GM10266 (cell line): ENCODE results near the gene SORCS2.

ENCODE experiments used
- DNase-seq: peaks from one replicate; pipeline ENCODE4 v3.0.0; 2012; ENCODE audit errors: extremely low spot score
- TF ChIP-seq, protein P1 (sequence below): IDR thresholded peaks from 2 replicates; pipeline ENCODE4 v1.5.1; 2012; ENCODE audit warnings: mild to moderate bottlenecking, low read depth; ENCODE audit not compliant: control insufficient read depth, insufficient read depth; ENCODE audit errors: missing control alignments

Gene SORCS2

DNA sequence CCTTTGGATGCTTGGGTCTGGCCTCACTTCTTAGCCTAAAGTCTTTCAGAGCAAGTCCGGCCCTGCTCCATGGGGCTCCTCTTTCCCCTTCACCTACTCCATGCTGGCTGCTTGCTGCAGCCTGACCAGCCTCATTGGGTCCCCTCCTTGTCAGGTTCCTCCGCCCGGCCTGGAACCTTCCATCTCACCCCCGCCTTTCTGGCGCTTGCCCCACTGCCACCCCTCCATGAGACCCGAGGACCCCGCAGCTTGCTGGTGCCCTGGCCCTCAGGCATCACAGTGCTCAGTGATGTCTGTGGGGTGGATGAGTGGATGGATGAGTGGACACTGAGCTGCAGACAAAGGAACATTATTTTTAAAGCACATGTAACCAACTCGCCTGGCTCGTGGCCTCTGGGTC, 24.7 kb downstream of the SORCS2 start:
- TF ChIP-seq, protein P1, sequence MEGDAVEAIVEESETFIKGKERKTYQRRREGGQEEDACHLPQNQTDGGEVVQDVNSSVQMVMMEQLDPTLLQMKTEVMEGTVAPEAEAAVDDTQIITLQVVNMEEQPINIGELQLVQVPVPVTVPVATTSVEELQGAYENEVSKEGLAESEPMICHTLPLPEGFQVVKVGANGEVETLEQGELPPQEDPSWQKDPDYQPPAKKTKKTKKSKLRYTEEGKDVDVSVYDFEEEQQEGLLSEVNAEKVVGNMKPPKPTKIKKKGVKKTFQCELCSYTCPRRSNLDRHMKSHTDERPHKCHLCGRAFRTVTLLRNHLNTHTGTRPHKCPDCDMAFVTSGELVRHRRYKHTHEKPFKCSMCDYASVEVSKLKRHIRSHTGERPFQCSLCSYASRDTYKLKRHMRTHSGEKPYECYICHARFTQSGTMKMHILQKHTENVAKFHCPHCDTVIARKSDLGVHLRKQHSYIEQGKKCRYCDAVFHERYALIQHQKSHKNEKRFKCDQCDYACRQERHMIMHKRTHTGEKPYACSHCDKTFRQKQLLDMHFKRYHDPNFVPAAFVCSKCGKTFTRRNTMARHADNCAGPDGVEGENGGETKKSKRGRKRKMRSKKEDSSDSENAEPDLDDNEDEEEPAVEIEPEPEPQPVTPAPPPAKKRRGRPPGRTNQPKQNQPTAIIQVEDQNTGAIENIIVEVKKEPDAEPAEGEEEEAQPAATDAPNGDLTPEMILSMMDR = no peak
- DNase-seq = no peak

DNA sequence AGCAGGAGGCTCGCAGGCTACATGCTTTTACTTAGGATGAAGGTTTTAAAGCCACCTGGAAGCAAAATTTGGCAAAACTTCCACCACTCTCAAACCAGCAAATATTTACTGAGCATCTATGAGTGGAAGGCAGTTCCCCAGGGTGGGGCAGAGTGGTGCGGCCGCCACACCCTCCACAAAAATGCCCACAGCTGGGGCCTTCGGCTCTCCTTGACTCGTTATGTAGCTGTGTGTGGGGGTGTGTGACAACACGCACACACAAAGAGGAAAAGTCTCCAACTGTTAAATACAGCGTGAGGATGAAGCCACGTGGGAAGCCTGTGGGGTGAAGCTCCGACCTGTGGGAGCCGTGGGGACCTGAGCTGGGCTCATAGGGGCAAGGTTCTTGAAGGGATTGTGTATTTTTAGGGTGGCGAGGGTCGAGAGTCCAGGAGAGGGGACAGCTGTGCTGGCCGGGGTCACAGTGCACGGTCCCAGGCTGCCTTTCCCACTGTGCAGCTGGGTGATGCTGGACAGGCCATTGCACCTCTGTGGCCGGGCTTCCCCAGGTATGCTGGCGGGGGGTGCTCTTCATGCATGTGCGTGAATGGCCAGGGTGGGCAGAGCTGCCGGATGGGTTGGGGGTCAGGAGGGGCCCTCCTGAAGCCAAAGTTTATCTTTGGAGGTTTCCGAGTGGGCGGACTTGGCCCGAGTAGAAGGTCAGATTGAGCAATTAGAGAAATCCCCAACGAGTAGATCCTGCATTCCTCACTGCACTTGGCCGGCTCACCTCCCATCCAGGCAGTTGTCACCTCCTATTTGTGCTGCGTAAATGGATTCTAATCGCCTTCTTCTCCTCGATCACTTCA, 25.4 kb downstream of the SORCS2 start:
- TF ChIP-seq, protein P1 = no peak
- no peak for DNase-seq

- TF ChIP-seq, protein P1 = no peak
- DNase-seq = no peak
Measured at GRCh38 chr4:7218686-7219085, 26.3 kb downstream of the SORCS2 start.

DNA sequence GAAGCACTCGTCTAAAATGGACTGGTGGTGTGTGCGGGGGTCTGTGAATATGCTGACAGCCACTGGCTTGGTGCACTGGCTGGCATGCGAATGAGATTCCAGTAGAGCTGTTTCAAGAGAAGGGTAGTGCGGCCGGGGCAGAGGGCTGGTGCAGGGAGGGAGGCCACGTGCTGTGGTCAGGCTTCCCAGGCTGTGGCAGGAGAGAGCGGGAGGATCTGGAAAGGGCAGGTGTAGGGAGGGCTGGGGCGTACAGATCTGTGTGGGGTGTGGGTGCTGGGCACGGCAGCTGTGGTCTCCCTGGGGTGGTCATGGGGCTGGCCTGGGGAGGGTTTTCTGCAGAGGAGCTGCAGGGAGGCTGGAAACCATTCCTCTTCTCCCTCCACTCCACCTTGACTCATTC, 30.2 kb downstream of the SORCS2 start:
- no peak for DNase-seq
- TF ChIP-seq, protein P1 = no peak

- TF ChIP-seq, protein P1 = no peak
- DNase-seq = no peak
Measured at GRCh38 chr4:7223541-7223940, 31.2 kb downstream of the SORCS2 start.

- TF ChIP-seq, protein P1 = no peak
- DNase-seq = no peak
Measured at GRCh38 chr4:7224001-7224400, 31.7 kb downstream of the SORCS2 start.

GRCh38 chr4:7224878-7225533, 32.7 kb downstream of the SORCS2 start:
- no peak for DNase-seq
- TF ChIP-seq, protein P1 = no peak
